Ascending aorta (tissue), 2 donors: ENCODE data around the gene KRTAP10-3. TPM values are rescaled to one million over a fixed set of nuclear protein-coding genes. Genes with fewer than 3 reads are reported as not detected.

Source experiments
- DNase-seq, 2 donors: peaks; one replicate each; pipeline ENCODE4 v3.0.0-alpha.2; 2019; ENCODE audit warnings: low spot score in 2 of 2
- H3K27ac ChIP-seq, 2 donors: fragments of 200-600 bp; sonication (generic); one replicate each; pipeline ENCODE4 v1.5.1; 2016 to 2017; ENCODE audit warnings: mild to moderate bottlenecking in 1 of 2
- H3K27me3 ChIP-seq: fragments of 200-600 bp; sonication (generic); one replicate; pipeline ENCODE4 v1.5.1; 2017
- H3K36me3 ChIP-seq, 2 donors: fragments of 200-600 bp; sonication (generic); one replicate each; pipeline ENCODE4 v1.5.1; 2016
- H3K4me1 ChIP-seq, 2 donors: fragments of 200-600 bp; sonication (generic); one replicate each; pipeline ENCODE4 v1.5.1; 2016 to 2017; ENCODE audit warnings: mild to moderate bottlenecking in 1 of 2
- H3K4me3 ChIP-seq, 2 donors: fragments of 200-600 bp; sonication (generic); one replicate each; pipeline ENCODE4 v1.5.1; 2016 to 2017; ENCODE audit warnings: mild to moderate bottlenecking in 1 of 2
- H3K9me3 ChIP-seq, 2 donors: fragments of 200-600 bp; sonication (generic); one replicate each; pipeline ENCODE4 v1.5.1; 2016
- CTCF ChIP-seq, 3 experiments: fragments of 200-600 bp in 2 of 3; fragments of 450-650 bp in 1 of 3; sonication (generic) in 2 of 3; IDR thresholded peaks; one replicate each; pipeline ENCODE4 v1.5.1; 2016 to 2019; ENCODE audit warnings: antibody characterized with exemption in 3 of 3, mild to moderate bottlenecking in 1 of 3, moderate library complexity in 1 of 3
- intact Hi-C: fragments of 100-400 bp; cut with DNase I; formaldehyde crosslinking; loops from one replicate; pipeline ENCODE4 v1.15.1; 2023
- total RNA-seq: library from RNA; depleted of rRNA; stranded (reverse); fragments of >200 nt; gene quantifications from one replicate; pipeline ENCODE4 v1.1.0, GENCODE V29; 2016

Gene KRTAP10-3
- total RNA-seq, 1 donor from 2014 or later: not detected

- H3K9me3 ChIP-seq: peaks cover 4 to 8% of the 10 kb centered on the region in 2 donors
- no peak overlapping the region for H3K27ac ChIP-seq
- H3K27me3 ChIP-seq: no peaks in the 10 kb centered on the region
- intact Hi-C loops: no loop called here
- H3K4me1 ChIP-seq: no peaks in the 10 kb centered on the region
- no peak for TF ChIP-seq CTCF (IDR thresholded peaks at IDR 0.05)
- DNase-seq: no peak
- H3K36me3 ChIP-seq: no peaks in the 10 kb centered on the region
- H3K4me3 ChIP-seq: no peak overlapping the region
Observed at GRCh38 chr21:44572959-44573583, 14.5 kb upstream of the KRTAP10-3 start.

GRCh38 chr21:44571844-44572782 is 13.5 kb upstream of the KRTAP10-3 start:
- Histone ChIP-seq H3K4me3 (no peak overlapping the region), H3K4me1 (no peaks in the 10 kb centered on the region), H3K36me3 (no peaks in the 10 kb centered on the region), H3K9me3 (peaks cover under 1 to 6% of the 10 kb centered on the region in 2 donors), H3K27ac (no peak overlapping the region), H3K27me3 (no peaks in the 10 kb centered on the region)
- no peak for TF ChIP-seq CTCF (IDR thresholded peaks at IDR 0.05)
- DNase-seq: no peak
- intact Hi-C loops: no loop called here

GRCh38 chr21:44571296-44571695 is 12.7 kb upstream of the KRTAP10-3 start:
- intact Hi-C loops: no loop called here
- no peaks in the 10 kb centered on the region for H3K27me3 ChIP-seq
- no peak for DNase-seq

GRCh38 chr21:44569861-44570517 is 11.4 kb upstream of the KRTAP10-3 start:
- Histone ChIP-seq H3K4me3 (no peak overlapping the region), H3K27ac (no peak overlapping the region), H3K9me3 (no peaks in the 10 kb centered on the region), H3K36me3 (no peaks in the 10 kb centered on the region), H3K4me1 (no peaks in the 10 kb centered on the region), H3K27me3 (no peaks in the 10 kb centered on the region)
- intact Hi-C loops: no loop called here
- DNase-seq: no peak
- TF ChIP-seq CTCF (IDR thresholded peaks at IDR 0.05): no peak

More at GRCh38 chr21:44571296-44571695, 12.7 kb upstream of the KRTAP10-3 start:
- no peak overlapping the region for H3K4me3 ChIP-seq
- TF ChIP-seq CTCF (IDR thresholded peaks at IDR 0.05): no peak
- no peak overlapping the region for H3K27ac ChIP-seq
- H3K4me1 ChIP-seq: no peaks in the 10 kb centered on the region
- H3K36me3 ChIP-seq: no peaks in the 10 kb centered on the region
- no peaks in the 10 kb centered on the region for H3K9me3 ChIP-seq

GRCh38 chr21:44568667-44569556 is 10.3 kb upstream of the KRTAP10-3 start:
- no peak for DNase-seq
- H3K9me3 ChIP-seq: no peaks in the 10 kb centered on the region
- H3K36me3 ChIP-seq: no peaks in the 10 kb centered on the region
- TF ChIP-seq CTCF (IDR thresholded peaks at IDR 0.05): no peak
- no peak overlapping the region for H3K27ac ChIP-seq
- no peaks in the 10 kb centered on the region for H3K4me1 ChIP-seq
- intact Hi-C loops: no loop called here
- H3K4me3 ChIP-seq: no peak overlapping the region
- H3K27me3 ChIP-seq: no peaks in the 10 kb centered on the region
